Stimulated activated CD8-positive, alpha-beta memory T cell treated with anti-CD3 and anti-CD28 coated beads, Interleukin-4, amount 100 ng/mL, for 4 hours (primary cell): ENCODE results near the gene TJP2.

Experiments
- DNase-seq, 2 donors: peaks; one replicate each; pipeline ENCODE4 v3.0.0-alpha.2; 2020; ENCODE audit warnings: low read depth in 2 of 2, low spot score in 1 of 2

Gene TJP2

DNA sequence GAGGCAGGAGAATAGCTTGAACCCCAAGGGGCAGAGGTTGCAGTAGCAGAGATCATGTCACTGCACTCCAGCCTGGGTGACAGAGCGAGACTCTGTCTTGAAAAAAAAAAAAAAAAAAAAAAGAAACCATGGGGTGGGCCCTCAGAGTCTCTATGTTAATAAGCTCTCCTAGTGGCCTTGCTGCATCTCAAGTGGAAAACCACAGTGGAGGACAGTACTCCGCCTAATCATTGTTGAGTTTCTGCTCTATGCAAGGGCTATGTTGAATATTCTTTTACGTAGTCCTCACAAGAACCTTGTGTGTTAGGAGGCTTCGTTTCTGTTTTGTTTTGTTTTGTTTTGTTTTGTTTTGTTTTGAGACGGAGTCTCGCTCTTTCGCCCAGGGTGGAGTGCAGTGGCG lies 48.9 kb downstream of the TJP2 start:
- no peak for DNase-seq

DNA sequence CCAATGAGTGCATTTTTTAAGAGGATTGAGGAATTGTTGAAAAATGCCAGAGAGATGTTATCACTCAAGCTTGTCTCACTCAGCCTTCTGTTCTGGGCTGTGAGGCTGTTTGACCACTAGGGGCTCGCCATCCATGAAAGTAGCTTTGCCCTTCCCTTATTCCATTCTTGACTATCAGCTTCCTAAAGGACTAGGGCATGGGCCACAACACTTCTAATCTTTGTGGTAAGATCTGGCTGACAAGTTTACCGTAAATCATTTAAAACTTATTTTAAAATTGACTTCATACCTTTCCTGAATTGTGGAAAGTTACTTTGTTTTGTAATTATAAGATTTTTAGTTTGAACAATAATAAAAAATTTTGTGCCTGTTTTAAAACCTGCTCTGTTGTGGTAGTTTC lies 49.5 kb downstream of the TJP2 start:
- no peak for DNase-seq

DNA sequence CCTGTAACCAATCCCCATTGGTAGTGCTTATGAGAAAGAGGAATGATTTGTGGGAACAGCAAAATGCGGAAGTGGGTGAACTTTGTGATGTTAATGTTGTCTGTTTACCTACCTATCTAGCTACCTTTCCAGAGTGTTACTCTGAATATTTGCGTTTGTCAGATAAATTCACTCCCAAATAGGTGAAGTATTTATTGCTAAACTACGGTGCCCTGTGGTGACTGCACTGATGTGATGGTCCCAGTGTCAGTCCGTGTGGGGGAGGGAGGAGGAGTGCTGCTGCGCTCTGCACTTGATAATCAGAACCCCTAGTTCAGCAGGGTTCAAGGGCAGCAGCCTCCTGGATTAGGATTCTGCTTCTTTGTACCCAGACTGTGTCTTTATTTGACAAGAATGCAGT lies 55.3 kb downstream of the TJP2 start:
- no peak for DNase-seq

DNA sequence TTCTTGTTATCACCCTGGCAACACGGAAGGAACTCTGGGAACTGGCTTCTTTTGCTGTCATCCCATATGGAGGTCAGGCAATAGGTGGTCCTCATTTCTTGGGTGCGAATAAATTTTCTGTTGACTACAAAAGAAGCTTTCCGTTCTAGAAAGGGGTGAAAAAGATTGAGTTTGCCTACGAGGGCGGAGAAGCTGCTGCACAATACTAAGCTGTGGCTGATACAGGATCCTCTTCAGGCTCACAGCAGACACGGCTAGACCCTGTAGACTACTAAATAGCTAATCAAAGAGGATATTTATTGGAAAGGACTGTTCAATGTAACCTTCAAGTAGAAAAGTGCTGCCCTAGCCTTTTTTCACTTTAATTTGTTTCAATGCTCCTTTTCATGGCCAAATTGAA lies 58.1 kb downstream of the TJP2 start:
- DNase-seq: no peak

DNA sequence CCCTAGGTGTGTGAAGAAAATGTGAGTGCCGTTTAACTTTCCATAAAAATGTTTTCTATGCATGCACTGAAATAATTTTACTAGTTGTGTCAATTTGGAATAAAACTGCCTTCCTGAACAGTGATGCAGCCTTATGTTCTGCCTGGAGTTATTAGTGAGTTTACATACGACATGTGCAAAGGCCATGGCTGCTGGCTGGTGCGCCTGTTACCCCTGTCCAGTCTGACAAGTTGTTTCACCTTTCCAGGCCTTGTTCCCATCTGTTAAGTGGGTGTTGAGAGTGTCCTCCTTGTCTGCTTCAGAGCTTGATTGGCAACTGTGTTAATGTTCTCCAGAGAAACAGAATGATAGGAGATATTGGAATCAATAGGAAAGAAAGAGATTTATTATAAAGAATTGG lies 60.6 kb downstream of the TJP2 start:
- no peak for DNase-seq

DNA sequence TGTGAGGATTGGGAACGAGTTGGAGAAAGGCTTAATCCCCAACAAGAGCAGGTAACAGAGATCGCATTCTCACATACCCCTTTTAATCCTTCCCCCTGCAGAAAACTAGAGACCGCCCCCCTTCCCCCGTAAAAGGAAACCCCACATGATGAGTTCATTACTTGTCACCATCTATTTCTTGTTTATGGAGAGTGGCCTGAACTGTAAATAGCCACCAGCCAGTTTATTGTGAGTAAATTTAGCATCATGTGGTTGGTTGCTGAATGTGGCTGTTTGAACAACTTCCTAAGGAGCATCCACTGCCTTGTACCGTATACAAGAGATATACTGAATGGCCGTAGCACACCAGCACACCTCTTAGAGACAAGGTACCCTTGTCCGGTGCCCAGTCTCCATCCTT lies 62.1 kb downstream of the TJP2 start:
- no peak for DNase-seq

DNA sequence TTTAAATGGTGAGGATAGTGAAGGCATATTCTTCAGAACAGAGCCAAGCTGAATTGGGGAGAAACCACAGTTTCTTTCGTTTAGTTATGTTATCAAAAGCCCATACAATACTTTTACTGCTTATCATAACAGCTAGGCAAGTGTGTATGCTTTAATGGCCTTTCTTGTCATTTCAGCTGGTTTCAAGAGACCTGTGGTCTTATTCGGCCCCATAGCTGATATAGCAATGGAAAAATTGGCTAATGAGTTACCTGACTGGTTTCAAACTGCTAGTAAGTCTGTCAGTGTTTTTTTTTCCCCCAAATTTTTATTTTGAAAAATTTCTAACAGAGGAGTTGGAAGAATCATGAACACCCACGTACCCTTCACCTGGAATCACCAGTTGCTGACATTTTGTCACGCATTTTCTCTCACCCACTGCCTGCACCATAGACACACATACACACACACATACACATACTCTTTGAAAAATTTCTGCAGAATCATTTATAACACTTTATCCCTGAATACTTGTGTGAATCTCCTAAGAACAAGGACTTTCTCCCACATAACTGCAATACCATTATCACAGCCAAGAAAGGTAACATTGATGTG lies 63.7 kb downstream of the TJP2 start:
- no peak for DNase-seq

DNA sequence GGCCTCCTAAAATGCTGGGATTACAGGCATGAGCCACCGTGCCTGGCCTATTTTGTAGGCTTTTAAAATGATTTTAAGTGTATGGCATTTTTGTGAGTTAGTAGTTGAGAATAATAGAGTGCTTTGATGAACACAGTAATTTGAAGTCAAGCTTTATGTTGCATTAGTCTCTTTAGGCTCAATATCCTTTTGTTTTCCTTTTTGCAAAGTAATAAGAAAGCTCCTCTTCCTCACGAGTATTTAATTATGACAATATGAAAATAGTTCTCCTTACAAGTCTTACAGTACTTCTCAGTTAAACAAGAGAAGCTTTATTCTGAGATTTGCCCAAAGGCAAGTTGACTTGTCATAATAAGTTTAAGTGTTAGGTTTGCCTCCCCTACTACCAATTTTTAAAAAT lies 69.0 kb downstream of the TJP2 start:
- DNase-seq: no peak

DNA sequence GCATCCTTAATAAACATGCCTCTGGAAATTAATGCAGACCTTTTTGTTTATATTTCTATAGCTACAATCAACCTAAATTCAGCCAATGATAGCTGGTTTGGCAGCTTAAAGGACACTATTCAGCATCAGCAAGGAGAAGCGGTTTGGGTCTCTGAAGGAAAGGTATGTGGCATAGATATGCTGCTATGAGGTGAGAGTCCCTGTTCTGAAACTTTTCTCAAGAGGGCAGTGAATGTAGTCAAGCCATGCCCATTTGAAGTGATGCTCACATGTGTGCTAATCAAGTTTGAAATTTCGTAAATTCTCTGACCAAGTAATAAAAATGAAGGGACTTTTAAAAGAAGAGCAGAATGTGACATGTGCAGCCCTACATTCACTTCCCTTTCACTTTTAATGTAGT lies 72.6 kb downstream of the TJP2 start:
- DNase-seq: no peak

DNA sequence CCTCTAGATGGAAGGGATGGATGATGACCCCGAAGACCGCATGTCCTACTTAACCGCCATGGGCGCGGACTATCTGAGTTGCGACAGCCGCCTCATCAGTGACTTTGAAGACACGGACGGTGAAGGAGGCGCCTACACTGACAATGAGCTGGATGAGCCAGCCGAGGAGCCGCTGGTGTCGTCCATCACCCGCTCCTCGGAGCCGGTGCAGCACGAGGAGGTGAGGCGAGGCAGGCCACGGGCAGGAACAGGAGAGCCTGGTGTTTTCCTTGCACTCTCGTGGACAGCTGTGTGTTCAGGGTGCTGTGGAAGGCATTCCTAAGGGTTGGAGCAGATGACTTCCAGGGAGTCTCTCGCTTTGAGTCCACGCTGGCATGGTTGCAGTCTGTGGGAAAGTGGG lies 73.9 kb downstream of the TJP2 start:
- DNase-seq: no peak

DNA sequence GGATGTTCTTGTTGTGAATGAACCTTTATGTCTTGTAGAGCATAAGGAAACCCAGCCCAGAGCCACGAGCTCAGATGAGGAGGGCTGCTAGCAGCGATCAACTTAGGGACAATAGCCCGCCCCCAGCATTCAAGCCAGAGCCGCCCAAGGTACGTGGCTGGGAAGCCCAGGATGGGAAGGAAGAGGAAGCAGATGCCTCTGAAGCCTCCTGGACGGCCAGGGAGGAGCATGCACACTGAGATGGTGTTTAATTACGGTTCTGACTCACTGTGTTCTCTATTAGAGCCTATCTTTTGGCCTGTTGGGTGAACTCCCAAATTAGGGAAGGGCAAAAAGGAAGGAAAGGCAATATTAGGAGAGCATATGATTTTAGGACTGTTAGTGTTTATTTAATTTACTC lies 75.3 kb downstream of the TJP2 start:
- no peak for DNase-seq

DNA sequence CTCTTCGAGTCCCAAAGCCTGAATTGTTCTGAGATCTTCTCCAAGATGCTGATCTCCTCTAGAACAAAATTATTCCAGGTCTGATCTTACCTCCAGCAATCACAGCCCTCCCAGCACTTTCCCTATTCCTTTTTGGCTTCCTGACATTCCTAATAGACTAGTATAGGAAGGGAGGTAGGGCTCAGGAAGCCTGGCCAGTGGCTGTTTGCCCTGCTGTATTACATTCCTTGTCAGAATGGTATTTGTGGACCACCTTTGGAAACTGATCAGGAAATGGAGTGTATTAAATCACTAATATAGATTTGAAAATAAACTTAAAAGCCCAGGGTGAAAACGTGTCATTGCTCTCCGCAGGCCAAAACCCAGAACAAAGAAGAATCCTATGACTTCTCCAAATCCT lies 76.6 kb downstream of the TJP2 start:
- no peak for DNase-seq

DNA sequence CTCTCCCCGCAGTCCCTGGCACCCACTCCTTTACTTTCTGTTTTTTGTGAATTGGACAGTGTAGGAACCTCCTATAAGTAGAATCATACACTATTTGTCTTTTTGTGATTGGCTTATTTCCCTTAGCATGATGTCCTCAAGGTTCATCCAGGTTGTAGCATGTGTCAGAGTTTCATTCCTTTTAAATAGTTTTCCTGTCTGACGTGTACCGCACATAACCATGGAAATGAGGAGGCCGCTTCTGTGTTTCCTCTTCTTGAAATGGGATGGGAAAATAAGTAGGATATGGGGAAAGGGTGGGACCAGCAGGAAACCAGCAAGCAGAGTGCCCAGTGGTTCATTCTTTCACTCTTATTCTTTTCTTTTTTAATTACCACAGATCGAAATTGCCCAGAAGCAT lies 78.4 kb downstream of the TJP2 start:
- no peak for DNase-seq

DNA sequence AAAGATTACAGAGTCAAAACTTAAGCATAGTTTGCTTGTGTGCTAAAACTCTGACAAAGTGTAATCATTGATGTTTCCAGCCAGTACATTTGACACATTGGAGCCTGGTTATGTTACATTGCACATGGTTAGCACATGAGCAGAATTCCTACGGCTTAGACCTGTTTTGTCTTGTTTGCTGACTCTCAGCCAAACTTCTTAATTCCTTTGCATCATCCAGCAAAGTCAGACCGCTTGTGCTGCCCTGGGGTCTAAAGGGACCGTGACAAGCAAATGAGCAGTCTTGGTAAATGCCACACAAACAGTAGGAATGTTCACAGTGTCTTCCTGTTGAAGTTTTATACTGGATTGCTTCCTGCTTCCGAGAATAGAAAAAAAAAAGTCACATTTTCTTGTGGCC lies 79.0 kb downstream of the TJP2 start:
- no peak for DNase-seq

DNA sequence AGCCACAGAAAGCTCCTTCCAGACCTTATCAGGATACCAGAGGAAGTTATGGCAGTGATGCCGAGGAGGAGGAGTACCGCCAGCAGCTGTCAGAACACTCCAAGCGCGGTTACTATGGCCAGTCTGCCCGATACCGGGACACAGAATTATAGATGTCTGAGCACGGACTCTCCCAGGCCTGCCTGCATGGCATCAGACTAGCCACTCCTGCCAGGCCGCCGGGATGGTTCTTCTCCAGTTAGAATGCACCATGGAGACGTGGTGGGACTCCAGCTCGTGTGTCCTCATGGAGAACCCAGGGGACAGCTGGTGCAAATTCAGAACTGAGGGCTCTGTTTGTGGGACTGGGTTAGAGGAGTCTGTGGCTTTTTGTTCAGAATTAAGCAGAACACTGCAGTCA lies 80.1 kb downstream of the TJP2 start:
- no peak for DNase-seq

DNA sequence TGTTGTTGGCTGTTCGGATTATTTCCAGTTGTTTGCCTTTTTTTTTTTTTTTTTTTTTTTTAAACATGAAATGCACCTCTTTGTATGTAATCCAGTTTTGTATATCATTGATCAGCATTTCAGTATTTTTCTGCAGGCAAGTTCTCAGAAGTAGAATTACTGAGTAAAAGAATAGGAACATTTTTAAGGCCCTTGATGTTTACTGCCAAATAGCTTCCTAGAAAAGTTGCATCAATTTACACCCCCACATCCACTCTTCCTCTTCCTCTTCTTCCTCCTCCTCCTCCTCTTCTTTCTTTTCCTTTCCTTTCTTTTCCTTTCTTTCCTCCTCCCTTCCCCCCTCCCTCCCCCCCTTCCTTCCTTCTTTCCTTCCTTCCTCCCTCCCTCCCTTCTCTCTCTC lies 81.5 kb downstream of the TJP2 start:
- DNase-seq: no peak

DNA sequence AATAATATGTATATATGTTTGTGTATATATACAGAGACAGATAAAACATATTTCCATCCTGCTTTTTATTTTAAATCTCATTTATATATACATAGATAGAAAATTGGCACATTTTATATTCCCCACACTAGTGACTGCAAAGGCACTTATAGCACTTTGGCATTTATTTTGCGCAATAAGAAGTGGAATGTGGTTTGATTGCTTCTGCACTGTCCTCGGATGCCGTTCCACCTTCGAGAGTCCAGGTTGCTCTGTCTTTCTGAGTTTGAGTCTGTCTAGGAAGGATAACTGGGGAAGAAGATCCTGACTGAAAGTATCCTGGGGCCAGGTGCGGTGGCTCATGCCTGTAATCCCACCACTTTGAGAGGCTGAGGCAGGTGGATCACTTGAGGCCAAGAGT lies 84.5 kb downstream of the TJP2 start:
- no peak for DNase-seq

DNA sequence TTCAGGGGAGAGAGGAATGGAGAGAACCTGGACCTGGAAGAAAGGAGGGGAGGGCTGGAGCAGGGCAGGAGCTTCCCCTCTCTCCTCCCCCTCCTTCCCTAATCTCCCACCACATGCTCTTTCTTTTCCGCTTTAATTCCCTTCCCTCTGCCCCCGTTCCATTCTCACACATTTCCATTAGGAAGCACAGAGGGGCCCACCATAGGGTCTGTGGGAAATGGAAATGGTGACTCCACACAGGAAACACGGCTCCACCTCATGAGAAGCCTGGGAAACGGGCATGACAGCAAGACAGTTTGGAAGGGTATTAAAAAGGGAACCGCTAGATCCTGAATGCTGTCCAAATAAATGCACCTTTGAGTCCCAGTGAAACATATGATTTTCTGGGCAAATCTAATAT lies 86.1 kb downstream of the TJP2 start:
- no peak for DNase-seq

DNA sequence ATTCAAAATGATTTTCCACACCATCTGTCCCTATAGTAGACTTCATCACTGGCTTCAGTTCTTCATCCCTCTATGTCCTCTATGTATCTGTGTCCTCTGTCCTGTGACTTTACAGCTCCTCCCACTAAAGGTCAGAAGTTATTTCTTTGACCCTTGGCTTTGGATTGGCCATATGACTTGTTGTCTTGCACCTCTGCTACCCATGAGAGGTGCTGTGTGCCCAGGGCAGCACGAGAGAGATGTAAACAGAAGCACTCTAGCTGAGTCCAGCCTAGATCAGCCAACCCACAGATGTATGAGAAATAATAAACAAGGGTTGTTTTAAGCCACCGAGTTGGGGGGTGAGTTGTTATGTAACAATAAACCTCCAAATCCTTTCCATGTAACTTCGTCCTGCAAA lies 87.6 kb downstream of the TJP2 start:
- no peak for DNase-seq

DNA sequence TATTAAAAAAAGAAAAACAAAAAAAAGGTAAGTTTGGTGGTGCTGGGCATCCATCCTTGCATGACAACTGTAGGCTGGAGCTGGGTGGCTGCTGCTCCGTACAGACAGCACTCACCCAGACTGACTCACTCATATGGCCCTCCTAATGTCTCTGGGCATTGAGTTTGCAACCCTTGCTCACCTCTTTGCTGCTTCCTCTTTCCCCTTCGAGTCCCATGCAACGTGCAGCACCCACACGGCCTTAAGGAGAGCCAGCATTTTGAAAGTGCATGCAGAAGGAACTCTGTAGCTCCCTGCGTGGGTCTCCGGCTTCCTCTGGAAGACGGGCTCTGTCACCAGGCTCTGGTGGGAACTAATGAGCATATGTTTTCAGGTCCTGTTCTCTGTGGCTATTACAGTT lies 90.4 kb downstream of the TJP2 start:
- no peak for DNase-seq

DNA sequence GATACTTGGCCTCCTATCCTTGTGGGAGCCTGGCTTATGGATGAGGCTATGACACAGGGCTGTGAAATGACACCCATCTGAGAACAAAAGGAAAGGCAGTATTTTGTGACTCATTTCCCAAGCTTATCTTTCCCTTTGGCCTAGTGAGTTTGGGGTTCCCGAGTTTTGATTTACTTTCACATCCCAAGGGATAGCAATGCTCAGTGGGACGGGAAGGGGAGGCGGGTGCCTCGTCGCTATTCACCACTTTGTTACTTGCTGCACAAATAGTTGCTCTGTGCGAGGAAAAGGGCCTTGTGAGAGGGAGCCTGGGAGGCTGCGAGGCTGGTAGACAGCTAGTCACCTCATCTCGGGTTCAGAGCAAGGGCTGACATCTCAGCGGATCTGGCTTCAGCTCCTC lies 91.8 kb downstream of the TJP2 start:
- no peak for DNase-seq

DNA sequence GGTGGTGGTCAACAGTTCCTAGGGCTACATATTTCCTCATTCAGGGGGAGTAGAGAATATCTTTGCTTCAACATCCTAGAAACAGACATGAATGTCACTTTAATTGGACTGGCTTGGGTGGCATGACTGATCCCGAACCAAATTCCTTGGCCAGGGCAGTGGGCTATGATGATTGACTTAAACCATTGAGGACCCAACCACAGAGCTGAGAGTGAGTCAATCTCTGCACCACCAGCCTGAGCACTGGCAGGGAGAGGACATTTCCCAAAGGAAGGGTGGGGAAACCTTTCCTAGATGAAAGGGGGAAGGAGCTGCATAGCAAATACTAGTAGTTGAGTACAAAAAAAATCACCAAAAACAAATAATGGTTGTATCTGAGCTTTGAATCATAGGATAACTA lies 98.1 kb downstream of the TJP2 start:
- no peak for DNase-seq

DNA sequence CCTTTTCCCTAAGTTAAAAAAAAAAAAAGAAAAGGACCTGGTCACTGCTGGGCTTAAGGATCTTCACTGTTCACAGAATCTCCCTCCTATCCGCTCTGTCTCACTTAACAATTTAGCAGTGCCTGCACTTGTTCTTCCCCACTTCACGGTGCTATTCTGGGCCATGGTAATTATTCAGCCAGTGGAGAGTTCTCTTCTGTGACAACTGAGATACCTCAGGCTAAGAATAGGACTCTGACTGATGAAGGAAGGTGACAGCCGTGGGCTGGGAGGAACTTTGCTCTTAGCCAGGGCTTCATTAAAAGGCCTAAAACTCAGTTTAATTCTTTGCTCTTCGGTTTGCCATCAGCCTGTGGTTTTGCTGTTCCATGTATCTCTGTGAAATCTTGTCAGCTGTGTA lies 99.1 kb downstream of the TJP2 start:
- no peak for DNase-seq

DNA sequence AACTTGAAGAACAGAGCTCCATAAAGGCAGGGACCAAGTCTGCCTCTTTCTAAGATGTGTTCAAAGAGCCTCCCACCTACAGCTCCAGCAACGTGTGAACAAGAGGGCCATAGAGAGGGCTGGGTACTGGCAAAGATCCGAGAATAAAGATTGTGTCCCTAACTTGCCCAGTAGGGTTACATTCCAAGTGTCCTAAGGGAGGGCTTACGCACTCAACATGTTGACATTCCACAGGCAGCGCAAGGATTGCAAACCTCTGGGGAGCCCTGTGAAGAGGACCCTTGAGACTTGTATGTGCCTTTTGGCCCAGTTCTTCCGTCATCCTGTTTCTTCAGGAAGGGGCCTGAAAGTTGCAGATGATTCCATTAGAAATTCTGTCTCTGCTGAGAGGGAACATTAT lies 102.7 kb downstream of the TJP2 start:
- no peak for DNase-seq
